Measurements from ENCODE around the gene SMU1. TPM values are rescaled to one million over a fixed set of nuclear protein-coding genes. Genes with fewer than 3 reads are reported as not detected.
A peak's percentile ranks its signal among the peaks of the same experiment; 100 is the strongest.
"Not testable (repeated sequence)": the region's sequence is repeated elsewhere in the genome, so short reads cannot be mapped to it uniquely, and the experiment has no call there.

SMU1 gene
- total RNA-seq, 4 donors from 2014 or later = 14.3 to 18.5 (median 16.7) TPM

GRCh38 chr9:33102551-33103210, 26.2 kb upstream of the SMU1 start:
- Histone ChIP-seq H3K4me3 (no peak overlapping the region), H3K27me3 (no peaks in the 10 kb centered on the region), H3K36me3 (no peaks in the 10 kb centered on the region), H3K27ac (no peak overlapping the region), H3K9me3 (no peaks in the 10 kb centered on the region), H3K4me1 (peaks cover 26% of the 10 kb centered on the region)
- WGBS = 86% methylated on average over 6 of the region's 13 CpGs
- DNase-seq (ENCODE audit: low spot score in 2 of 2) = no peak
- TF ChIP-seq CTCF (IDR thresholded peaks at IDR 0.05) = no peak
- no peak for TF ChIP-seq POLR2A (IDR thresholded peaks at IDR 0.05)
- TF ChIP-seq EP300 (IDR thresholded peaks at IDR 0.05) = no peak
- TF ChIP-seq POLR2AphosphoS5 (IDR thresholded peaks at IDR 0.05) = no peak

GRCh38 chr9:33101104-33101951, 24.9 kb upstream of the SMU1 start:
- no peak for DNase-seq (ENCODE audit: low spot score in 2 of 2)
- TF ChIP-seq POLR2AphosphoS5 (IDR thresholded peaks at IDR 0.05) = peak in 1 of 3 donors; percentile 12
- no peak for TF ChIP-seq POLR2A (IDR thresholded peaks at IDR 0.05)
- no peak for TF ChIP-seq CTCF (IDR thresholded peaks at IDR 0.05)
- Histone ChIP-seq H3K27me3 (no peaks in the 10 kb centered on the region), H3K4me1 (peaks cover 12% of the 10 kb centered on the region), H3K27ac (peak overlapping the region; percentile 42), H3K4me3 (no peak overlapping the region), H3K9me3 (no peaks in the 10 kb centered on the region), H3K36me3 (no peaks in the 10 kb centered on the region)
- WGBS = 49% methylated on average over 9 of the region's 10 CpGs

DNA sequence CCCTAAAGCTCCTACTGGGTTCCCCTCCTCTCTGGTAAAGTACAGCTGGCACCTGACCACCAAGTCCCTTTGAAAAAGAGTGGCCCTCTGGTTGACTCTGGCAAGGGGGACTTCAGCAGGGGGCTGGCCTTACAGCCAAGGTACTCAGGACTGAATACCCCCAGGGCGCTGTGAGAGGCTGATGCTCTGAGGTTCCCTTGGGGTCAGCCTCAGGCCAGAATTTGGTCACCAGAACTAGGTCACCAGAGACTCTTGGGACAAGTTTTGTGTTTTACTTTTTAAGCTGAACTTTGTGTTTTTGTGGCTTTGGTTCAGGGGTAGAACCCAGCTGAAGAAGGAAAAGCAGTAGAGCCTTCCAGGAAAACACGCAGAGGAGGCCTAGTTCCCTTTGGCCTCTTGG, 23.3 kb upstream of the SMU1 start:
- Histone ChIP-seq H3K4me3 (no peak overlapping the region), H3K27me3 (no peaks in the 10 kb centered on the region), H3K9me3 (no peaks in the 10 kb centered on the region), H3K27ac (no peak overlapping the region), H3K4me1 (peaks cover 10% of the 10 kb centered on the region), H3K36me3 (no peaks in the 10 kb centered on the region)
- TF ChIP-seq EP300 (IDR thresholded peaks at IDR 0.05) (no peak), CTCF (IDR thresholded peaks at IDR 0.05) (no peak), POLR2A (IDR thresholded peaks at IDR 0.05) (no peak), POLR2AphosphoS5 (IDR thresholded peaks at IDR 0.05) (no peak)
- no peak for DNase-seq (ENCODE audit: low spot score in 2 of 2)
- 90% methylated on average over 2 of the region's 2 CpGs for WGBS

GRCh38 chr9:33097192-33097591, 20.7 kb upstream of the SMU1 start:
- H3K27ac ChIP-seq = no peak overlapping the region
- H3K27me3 ChIP-seq = no peaks in the 10 kb centered on the region
- no peak overlapping the region for H3K4me3 ChIP-seq
- 58% methylated on average over 3 of the region's 3 CpGs for WGBS
- TF ChIP-seq CTCF (IDR thresholded peaks at IDR 0.05) = no peak
- no peak for TF ChIP-seq POLR2AphosphoS5 (IDR thresholded peaks at IDR 0.05)
- TF ChIP-seq EP300 (IDR thresholded peaks at IDR 0.05) = no peak
- no peak for TF ChIP-seq POLR2A (IDR thresholded peaks at IDR 0.05)
- no peaks in the 10 kb centered on the region for H3K36me3 ChIP-seq
- no peaks in the 10 kb centered on the region for H3K9me3 ChIP-seq
- no peak for DNase-seq (ENCODE audit: low spot score in 2 of 2)
- peaks cover 5% of the 10 kb centered on the region for H3K4me1 ChIP-seq

DNA sequence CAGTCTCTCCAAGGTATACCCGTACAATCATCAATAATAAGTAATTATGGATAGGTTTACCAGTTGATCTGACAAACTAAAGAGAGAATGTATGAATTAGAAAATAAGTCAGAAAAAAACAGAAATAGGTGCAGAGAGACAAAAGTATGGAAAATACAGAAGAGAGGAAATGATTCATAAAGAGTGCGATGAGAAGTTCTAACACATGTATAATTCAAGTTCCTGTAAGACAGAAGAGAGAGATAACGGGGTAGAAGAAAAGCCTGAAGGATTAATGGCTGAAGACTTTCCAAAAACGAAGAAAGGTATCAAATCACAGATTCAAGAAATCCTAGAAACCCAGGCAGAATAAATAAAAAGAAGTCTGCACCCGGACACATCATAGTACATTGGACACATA, 16.2 kb upstream of the SMU1 start:
- TF ChIP-seq EP300 (IDR thresholded peaks at IDR 0.05) = no peak
- TF ChIP-seq POLR2A (IDR thresholded peaks at IDR 0.05) = no peak
- no peak for TF ChIP-seq CTCF (IDR thresholded peaks at IDR 0.05)
- no peak for TF ChIP-seq POLR2AphosphoS5 (IDR thresholded peaks at IDR 0.05)
- H3K27ac ChIP-seq = no peak overlapping the region
- no peak for DNase-seq (ENCODE audit: low spot score in 2 of 2)

DNA sequence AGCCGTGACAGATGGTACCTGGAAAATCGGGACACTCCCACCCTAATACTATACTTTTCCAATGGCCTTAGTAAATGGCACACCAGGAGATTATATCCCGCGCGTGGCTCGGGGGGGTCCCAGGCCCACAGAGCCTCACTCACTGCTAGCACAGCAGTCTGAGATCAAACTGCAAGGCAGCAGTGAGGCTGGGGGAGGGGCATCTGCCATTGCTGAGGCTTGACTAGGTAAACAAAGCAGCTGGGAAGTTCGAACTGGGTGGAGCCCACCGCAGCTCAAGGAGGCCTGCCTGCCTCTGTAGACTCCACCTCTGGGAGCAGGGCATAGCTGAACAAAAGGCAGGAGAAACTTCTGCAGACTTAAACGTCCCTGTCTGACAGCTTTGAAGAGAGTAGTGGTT, 9.2 kb upstream of the SMU1 start:
- not testable (repeated sequence) for H3K9me3 ChIP-seq; H3K36me3 ChIP-seq; H3K27ac ChIP-seq; H3K4me3 ChIP-seq; H3K27me3 ChIP-seq; DNase-seq (ENCODE audit: low spot score in 2 of 2)
- peaks cover 20% of the 10 kb centered on the region for H3K4me1 ChIP-seq
- 86% methylated on average over 9 of the region's 9 CpGs for WGBS

More for the DNA sequence above, 16.2 kb upstream of the SMU1 start:
- Histone ChIP-seq H3K36me3 (no peaks in the 10 kb centered on the region), H3K4me3 (no peak overlapping the region), H3K4me1 (no peaks in the 10 kb centered on the region), H3K27me3 (no peaks in the 10 kb centered on the region), H3K9me3 (no peaks in the 10 kb centered on the region)
- 80% methylated on average over 5 of the region's 5 CpGs for WGBS
